Skeletal muscle tissue (tissue), 4 donors: ENCODE data around the gene RIC1. TPM values are rescaled to one million over a fixed set of nuclear protein-coding genes. Genes with fewer than 3 reads are reported as not detected.

Experiments
- H3K27ac ChIP-seq: one replicate; pipeline ENCODE4 v1.7.0; 2013; ENCODE audit warnings: mild to moderate bottlenecking, low read depth, low read length, inconsistent platforms
- H3K27me3 ChIP-seq, 3 donors: one replicate each; pipeline ENCODE4 v1.7.0; 2013; ENCODE audit warnings: low read length in 3 of 3; ENCODE audit not compliant: control insufficient read depth in 3 of 3, insufficient read depth in 3 of 3
- H3K36me3 ChIP-seq, 3 donors: one replicate each; pipeline ENCODE4 v1.7.0; 2013; ENCODE audit warnings: low read length in 3 of 3; ENCODE audit not compliant: control insufficient read depth in 3 of 3, insufficient read depth in 3 of 3
- H3K4me1 ChIP-seq, 3 donors: one replicate each; pipeline ENCODE4 v1.7.0; 2013; ENCODE audit warnings: low read length in 3 of 3, mild to moderate bottlenecking in 3 of 3; ENCODE audit not compliant: control insufficient read depth in 3 of 3, insufficient read depth in 3 of 3
- H3K4me3 ChIP-seq, 3 donors: one replicate each; pipeline ENCODE4 v1.7.0; 2013; ENCODE audit warnings: low read length in 3 of 3
- H3K9ac ChIP-seq, 3 donors: one replicate each; pipeline ENCODE4 v1.7.0; 2013; ENCODE audit warnings: low read length in 3 of 3, mild to moderate bottlenecking in 3 of 3, moderate library complexity in 2 of 3, low read depth in 1 of 3
- H3K9me3 ChIP-seq, 3 donors: one replicate each; pipeline ENCODE4 v1.7.0; 2013; ENCODE audit warnings: low read length in 3 of 3; ENCODE audit not compliant: control insufficient read depth in 3 of 3
- total RNA-seq: library from RNA; depleted of rRNA; stranded (reverse); fragments of >200 nt; gene quantifications from one replicate; pipeline ENCODE4 v1.2.3, GENCODE V29; 2014
- donor health status: Osteomylitis.

RIC1 gene
- total RNA-seq, 1 donor from 2014 or later: 26.6 TPM

- no peaks in the 10 kb centered on the region for H3K9me3 ChIP-seq
Measured at GRCh38 chr9:5690278-5690677, 61.4 kb downstream of the RIC1 start.

GRCh38 chr9:5695860-5696259, 67.0 kb downstream of the RIC1 start:
- Histone ChIP-seq H3K27ac (no peak overlapping the region), H3K9me3 (no peaks in the 10 kb centered on the region)

More at GRCh38 chr9:5690278-5690677, 61.4 kb downstream of the RIC1 start:
- H3K4me3 ChIP-seq: no peak overlapping the region
- H3K27me3 ChIP-seq: no peaks in the 10 kb centered on the region
- no peaks in the 10 kb centered on the region for H3K4me1 ChIP-seq
- no peak overlapping the region for H3K27ac ChIP-seq
- H3K36me3 ChIP-seq: no peaks in the 10 kb centered on the region
- H3K9ac ChIP-seq: no peak overlapping the region

GRCh38 chr9:5696884-5697283, 68.0 kb downstream of the RIC1 start:
- Histone ChIP-seq H3K4me1 (peaks cover 0 to 3% (median 0%) of the 10 kb centered on the region in 3 donors), H3K36me3 (no peaks in the 10 kb centered on the region), H3K27ac (no peak overlapping the region), H3K27me3 (no peaks in the 10 kb centered on the region), H3K9me3 (no peaks in the 10 kb centered on the region), H3K4me3 (no peak overlapping the region), H3K9ac (no peak overlapping the region)

More at GRCh38 chr9:5695860-5696259, 67.0 kb downstream of the RIC1 start:
- peaks cover 0 to 3% (median 0%) of the 10 kb centered on the region in 3 donors for H3K4me1 ChIP-seq
- no peaks in the 10 kb centered on the region for H3K36me3 ChIP-seq
- H3K4me3 ChIP-seq: no peak overlapping the region
- no peaks in the 10 kb centered on the region for H3K27me3 ChIP-seq
- H3K9ac ChIP-seq: no peak overlapping the region

GRCh38 chr9:5698004-5698403, 69.1 kb downstream of the RIC1 start:
- H3K9me3 ChIP-seq: no peaks in the 10 kb centered on the region
- no peak overlapping the region for H3K9ac ChIP-seq
- H3K27ac ChIP-seq: no peak overlapping the region
- H3K36me3 ChIP-seq: no peaks in the 10 kb centered on the region
- H3K4me1 ChIP-seq: peaks cover 0 to 3% (median 0%) of the 10 kb centered on the region in 3 donors
- H3K4me3 ChIP-seq: no peak overlapping the region
- H3K27me3 ChIP-seq: no peaks in the 10 kb centered on the region

GRCh38 chr9:5698810-5699556, 70.1 kb downstream of the RIC1 start:
- Histone ChIP-seq H3K27me3 (no peaks in the 10 kb centered on the region), H3K27ac (no peak overlapping the region), H3K4me1 (peaks cover 0 to 3% (median 0%) of the 10 kb centered on the region in 3 donors), H3K36me3 (no peaks in the 10 kb centered on the region), H3K4me3 (no peak overlapping the region), H3K9ac (no peak overlapping the region), H3K9me3 (no peaks in the 10 kb centered on the region)

- no peaks in the 10 kb centered on the region for H3K9me3 ChIP-seq
- H3K4me3 ChIP-seq: no peak overlapping the region
- peaks cover 0 to 3% (median 2%) of the 10 kb centered on the region in 3 donors for H3K36me3 ChIP-seq
- no peak overlapping the region for H3K27ac ChIP-seq
- no peak overlapping the region for H3K9ac ChIP-seq
- no peaks in the 10 kb centered on the region for H3K4me1 ChIP-seq
- H3K27me3 ChIP-seq: no peaks in the 10 kb centered on the region
Measured at GRCh38 chr9:5708414-5708813, 79.5 kb downstream of the RIC1 start.

- no peaks in the 10 kb centered on the region for H3K27me3 ChIP-seq
- peaks cover 0 to 12% (median 6%) of the 10 kb centered on the region in 3 donors for H3K36me3 ChIP-seq
- H3K4me3 ChIP-seq: no peak overlapping the region
- H3K9ac ChIP-seq: no peak overlapping the region
- no peak overlapping the region for H3K27ac ChIP-seq
- no peaks in the 10 kb centered on the region for H3K9me3 ChIP-seq
- H3K4me1 ChIP-seq: peaks cover 0 to 3% (median 0%) of the 10 kb centered on the region in 3 donors
Measured at GRCh38 chr9:5712651-5713390, 83.9 kb downstream of the RIC1 start.

GRCh38 chr9:5714501-5715401, 85.8 kb downstream of the RIC1 start:
- H3K4me1 ChIP-seq: peaks cover 0 to 3% (median 0%) of the 10 kb centered on the region in 3 donors
- no peaks in the 10 kb centered on the region for H3K27me3 ChIP-seq
- H3K36me3 ChIP-seq: peaks cover 0 to 12% (median 6%) of the 10 kb centered on the region in 3 donors
- H3K27ac ChIP-seq: no peak overlapping the region
- H3K4me3 ChIP-seq: no peak overlapping the region
- no peaks in the 10 kb centered on the region for H3K9me3 ChIP-seq
- no peak overlapping the region for H3K9ac ChIP-seq

- Histone ChIP-seq H3K9me3 (no peaks in the 10 kb centered on the region), H3K27ac (no peak overlapping the region), H3K4me1 (peaks cover 0 to 3% (median 0%) of the 10 kb centered on the region in 3 donors), H3K27me3 (no peaks in the 10 kb centered on the region), H3K9ac (no peak overlapping the region), H3K36me3 (peaks cover 0 to 9% (median 6%) of the 10 kb centered on the region in 3 donors), H3K4me3 (no peak overlapping the region)
Measured at GRCh38 chr9:5715548-5716127, 86.7 kb downstream of the RIC1 start.
